HepG2 (cell line): ENCODE data around the gene NFATC2. TPM values are rescaled to one million over a fixed set of nuclear protein-coding genes. Genes with fewer than 3 reads are reported as not detected.

Source experiments
- AHR ChIP-seq: IDR thresholded peaks from 2 replicates; pipeline ENCODE4 v1.6.1; 2018; ENCODE audit warnings: missing genetic modification reagents, missing compliant biosample characterization
- EED ChIP-seq: sonication (generic); formaldehyde crosslinking; IDR thresholded peaks from 2 replicates; pipeline ENCODE4 v1.5.0; 2020; ENCODE audit warnings: mild to moderate bottlenecking, missing genetic modification reagents
- IRF2 ChIP-seq: IDR thresholded peaks from 2 replicates; pipeline ENCODE4 v1.6.1; 2018; ENCODE audit warnings: missing genetic modification reagents, missing compliant biosample characterization
- MAZ ChIP-seq, 2 experiments: sonication (generic) in 1 of 2; formaldehyde crosslinking in 1 of 2; IDR thresholded peaks; 2 replicates each; pipeline versions ENCODE4 v1.5.0 to v1.6.1; 2012 to 2020; ENCODE audit warnings: low read depth in 2 of 2, mild to moderate bottlenecking in 2 of 2, borderline replicate concordance in 1 of 2, improper control_type of control experiment in 1 of 2, low read length in 1 of 2, missing genetic modification reagents in 1 of 2, moderate library complexity in 1 of 2
- MZF1 ChIP-seq: sonication (generic); formaldehyde crosslinking; IDR thresholded peaks from 2 replicates; pipeline ENCODE4 v1.8.1; 2023; ENCODE audit warnings: mild to moderate bottlenecking, missing genetic modification reagents, borderline replicate concordance
- SIX4 ChIP-seq: sonication (generic); formaldehyde crosslinking; IDR thresholded peaks from 2 replicates; pipeline ENCODE4 v1.4.0; 2020; ENCODE audit warnings: missing genetic modification reagents
- SKI ChIP-seq: fragments of 450-650 bp; IDR thresholded peaks from one replicate; pipeline ENCODE4 v1.6.1; 2018; ENCODE audit warnings: mild to moderate bottlenecking; ENCODE audit not compliant: partially characterized antibody
- SOX13 ChIP-seq, 3 experiments: fragments of 450-650 bp in 1 of 3; sonication (generic) in 1 of 3; formaldehyde crosslinking in 1 of 3; IDR thresholded peaks in 2 of 3; conservative IDR thresholded peaks in 1 of 3; 2 replicates each; pipeline versions ENCODE4 v1.5.0 to v1.6.1; 2016 to 2020; ENCODE audit warnings: antibody characterized with exemption in 1 of 3, mild to moderate bottlenecking in 1 of 3, missing compliant biosample characterization in 1 of 3, missing genetic modification reagents in 1 of 3, moderate library complexity in 1 of 3
- SP140L ChIP-seq: sonication (generic); formaldehyde crosslinking; IDR thresholded peaks from 2 replicates; pipeline ENCODE4 v1.4.0; 2020; ENCODE audit warnings: missing genetic modification reagents, borderline replicate concordance
- TARDBP ChIP-seq: sonication (generic); formaldehyde crosslinking; IDR thresholded peaks from 2 replicates; pipeline ENCODE4 v1.8.0; 2022; ENCODE audit warnings: mild to moderate bottlenecking, missing genetic modification reagents
- TBP ChIP-seq: sonication (generic); formaldehyde crosslinking; IDR thresholded peaks from 2 replicates; pipeline ENCODE4 v1.5.0; 2020; ENCODE audit warnings: missing genetic modification reagents
- THAP11 ChIP-seq: IDR thresholded peaks from 2 replicates; pipeline ENCODE4 v1.6.1; 2016; ENCODE audit warnings: missing biosample characterization, missing genetic modification reagents
- XRCC5 ChIP-seq: fragments of 200-400 bp; formaldehyde crosslinking; optimal IDR thresholded peaks from 2 replicates; pipeline ENCODE3; 2017; ENCODE audit warnings: mild to moderate bottlenecking, low read length
- ZKSCAN1 ChIP-seq: fragments of 150-350 bp; IDR thresholded peaks from 2 replicates; pipeline ENCODE4 v1.6.1; 2014; ENCODE audit warnings: low read length
- ZNF446 ChIP-seq: sonication (generic); formaldehyde crosslinking; IDR thresholded peaks from 2 replicates; pipeline ENCODE4 v1.5.0; 2020; ENCODE audit warnings: mild to moderate bottlenecking, missing genetic modification reagents
- ZNF614 ChIP-seq: IDR thresholded peaks from 2 replicates; pipeline ENCODE4 v1.6.1; 2018; ENCODE audit warnings: missing biosample characterization, missing genetic modification reagents, inconsistent platforms, borderline replicate concordance
- ZNF674 ChIP-seq: sonication (generic); formaldehyde crosslinking; IDR thresholded peaks from 2 replicates; pipeline ENCODE4 v1.5.0; 2020; ENCODE audit warnings: low read depth, mild to moderate bottlenecking, missing genetic modification reagents
- ZNF775 ChIP-seq: sonication (generic); formaldehyde crosslinking; IDR thresholded peaks from 2 replicates; pipeline ENCODE4 v1.4.0; 2020; ENCODE audit warnings: missing genetic modification reagents, mild to moderate bottlenecking, moderate library complexity, borderline replicate concordance
- polyA plus RNA-seq, 8 experiments: library from polyadenylated mRNA; depleted of rRNA in 3 of 8; stranded (reverse) in 7 of 8; unstranded in 1 of 8; fragments of >200 nt; fragmentation: Illumina TruSeq in 4 of 8; extraction: Trizol in 4 of 8; gene quantifications; 2 replicates each; pipeline versions ENCODE4 v1.2.1 to v1.2.3, GENCODE V29; 2011 to 2016; ENCODE audit warnings: low read depth in 4 of 8, missing spikeins in 1 of 8, mixed read lengths in 1 of 8; ENCODE audit not compliant: insufficient read depth in 1 of 8
- total RNA-seq, 5 experiments: library from RNA; depleted of rRNA; stranded (reverse); fragments of >200 nt; fragmentation: Illumina TruSeq; extraction: Trizol; gene quantifications; 2 replicates each; pipeline ENCODE4 v1.2.3, GENCODE V29; 2016; ENCODE audit warnings: low read depth in 1 of 5
- TF ChIP-seq, protein P1 (sequence below): sonication (generic); formaldehyde crosslinking; IDR thresholded peaks from 2 replicates; pipeline ENCODE4 v1.4.0; 2020; ENCODE audit warnings: missing genetic modification reagents
- TF ChIP-seq, protein P2 (sequence below): sonication (generic); formaldehyde crosslinking; IDR thresholded peaks from 2 replicates; pipeline ENCODE4 v1.8.0; 2022; ENCODE audit warnings: mild to moderate bottlenecking, missing genetic modification reagents, borderline replicate concordance
- TF ChIP-seq, protein P3 (sequence below): sonication (generic); formaldehyde crosslinking; IDR thresholded peaks from 2 replicates; pipeline ENCODE4 v1.5.0; 2020; ENCODE audit warnings: mild to moderate bottlenecking, missing genetic modification reagents

Gene NFATC2
- total and polyA plus RNA-seq, 2 of the 13 experiments (the other 11 are each of a cell fraction or from before 2014, with no cell fraction given) = 1.9 to 3.3 TPM

DNA sequence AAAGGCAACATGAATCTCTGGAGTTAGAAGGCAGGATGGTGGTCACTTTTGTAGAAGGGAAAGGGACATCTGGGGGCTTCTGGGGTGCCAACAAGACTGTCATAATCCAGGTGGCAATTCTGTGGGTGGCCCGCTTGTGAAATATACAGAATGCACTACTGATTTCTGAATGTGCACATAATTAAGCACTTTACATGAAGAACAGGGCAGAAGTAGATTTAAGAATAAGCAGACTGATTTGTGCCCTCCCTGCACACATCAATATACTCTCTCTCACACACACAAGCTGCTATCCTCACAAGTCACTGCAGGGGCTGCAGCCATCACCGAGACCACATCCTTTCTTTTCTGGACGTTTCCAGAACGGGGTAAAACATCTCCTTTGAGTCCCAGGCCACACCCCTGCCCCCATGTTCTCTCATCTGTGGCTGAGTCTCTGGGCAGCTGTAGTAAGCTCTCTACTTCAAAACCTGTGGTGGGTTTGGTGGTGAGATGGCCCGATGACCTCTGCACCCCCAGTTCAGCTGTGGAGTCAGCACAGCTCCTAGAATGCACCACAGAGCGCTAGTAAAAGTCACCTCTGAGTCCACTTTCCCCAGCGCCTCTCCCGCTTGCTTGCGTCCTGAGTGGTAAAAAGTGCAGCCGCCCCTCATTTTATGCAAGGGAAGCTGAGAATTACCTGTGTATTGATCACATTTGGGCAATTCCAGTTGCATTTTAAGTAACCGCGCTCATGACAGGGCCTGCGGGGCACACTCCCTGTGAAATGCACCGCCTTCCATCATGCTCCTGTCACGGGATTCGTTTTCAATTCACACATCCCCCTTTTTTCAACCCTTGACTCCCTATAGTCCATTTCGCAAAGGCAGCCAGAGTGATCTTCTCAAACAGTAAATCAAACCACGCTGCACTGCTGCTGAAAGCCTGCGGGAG lies 115.5 kb downstream of the NFATC2 start (continued):
- no peak for TF ChIP-seq SIX4 (CRISPR knock-in tag)
- no peak for TF ChIP-seq SP140L (CRISPR knock-in tag)
- no peak for TF ChIP-seq MZF1
- TF ChIP-seq ZNF674 (CRISPR knock-in tag) = no peak
- TF ChIP-seq ZNF446 (CRISPR knock-in tag) = no peak
- TF ChIP-seq MAZ (IDR thresholded peaks at IDR 0.05; ENCODE audit: borderline replicate concordance, low read depth, low read length) = no peak
- no peak for TF ChIP-seq MAZ (CRISPR knock-in tag; IDR thresholded peaks at IDR 0.05; ENCODE audit: low read depth)
- TF ChIP-seq ZKSCAN1 = no peak
- TF ChIP-seq, protein P1, sequence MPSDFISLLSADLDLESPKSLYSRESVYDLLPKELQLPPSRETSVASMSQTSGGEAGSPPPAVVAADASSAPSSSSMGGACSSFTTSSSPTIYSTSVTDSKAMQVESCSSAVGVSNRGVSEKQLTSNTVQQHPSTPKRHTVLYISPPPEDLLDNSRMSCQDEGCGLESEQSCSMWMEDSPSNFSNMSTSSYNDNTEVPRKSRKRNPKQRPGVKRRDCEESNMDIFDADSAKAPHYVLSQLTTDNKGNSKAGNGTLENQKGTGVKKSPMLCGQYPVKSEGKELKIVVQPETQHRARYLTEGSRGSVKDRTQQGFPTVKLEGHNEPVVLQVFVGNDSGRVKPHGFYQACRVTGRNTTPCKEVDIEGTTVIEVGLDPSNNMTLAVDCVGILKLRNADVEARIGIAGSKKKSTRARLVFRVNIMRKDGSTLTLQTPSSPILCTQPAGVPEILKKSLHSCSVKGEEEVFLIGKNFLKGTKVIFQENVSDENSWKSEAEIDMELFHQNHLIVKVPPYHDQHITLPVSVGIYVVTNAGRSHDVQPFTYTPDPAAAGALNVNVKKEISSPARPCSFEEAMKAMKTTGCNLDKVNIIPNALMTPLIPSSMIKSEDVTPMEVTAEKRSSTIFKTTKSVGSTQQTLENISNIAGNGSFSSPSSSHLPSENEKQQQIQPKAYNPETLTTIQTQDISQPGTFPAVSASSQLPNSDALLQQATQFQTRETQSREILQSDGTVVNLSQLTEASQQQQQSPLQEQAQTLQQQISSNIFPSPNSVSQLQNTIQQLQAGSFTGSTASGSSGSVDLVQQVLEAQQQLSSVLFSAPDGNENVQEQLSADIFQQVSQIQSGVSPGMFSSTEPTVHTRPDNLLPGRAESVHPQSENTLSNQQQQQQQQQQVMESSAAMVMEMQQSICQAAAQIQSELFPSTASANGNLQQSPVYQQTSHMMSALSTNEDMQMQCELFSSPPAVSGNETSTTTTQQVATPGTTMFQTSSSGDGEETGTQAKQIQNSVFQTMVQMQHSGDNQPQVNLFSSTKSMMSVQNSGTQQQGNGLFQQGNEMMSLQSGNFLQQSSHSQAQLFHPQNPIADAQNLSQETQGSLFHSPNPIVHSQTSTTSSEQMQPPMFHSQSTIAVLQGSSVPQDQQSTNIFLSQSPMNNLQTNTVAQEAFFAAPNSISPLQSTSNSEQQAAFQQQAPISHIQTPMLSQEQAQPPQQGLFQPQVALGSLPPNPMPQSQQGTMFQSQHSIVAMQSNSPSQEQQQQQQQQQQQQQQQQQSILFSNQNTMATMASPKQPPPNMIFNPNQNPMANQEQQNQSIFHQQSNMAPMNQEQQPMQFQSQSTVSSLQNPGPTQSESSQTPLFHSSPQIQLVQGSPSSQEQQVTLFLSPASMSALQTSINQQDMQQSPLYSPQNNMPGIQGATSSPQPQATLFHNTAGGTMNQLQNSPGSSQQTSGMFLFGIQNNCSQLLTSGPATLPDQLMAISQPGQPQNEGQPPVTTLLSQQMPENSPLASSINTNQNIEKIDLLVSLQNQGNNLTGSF (CRISPR knock-in tag) = no peak
- no peak for TF ChIP-seq TBP
- TF ChIP-seq TARDBP (CRISPR knock-in tag) = no peak
- no peak for TF ChIP-seq SKI
- no peak for TF ChIP-seq SOX13 (IDR thresholded peaks at IDR 0.05)
- TF ChIP-seq SOX13 (CRISPR knock-in tag; conservative IDR thresholded peaks at IDR 0.05 in 1 of 2, IDR thresholded peaks at IDR 0.05 in 1 of 2) = 0 out of 4 replicates have a peak, but pooled peaks of 1 of the 2 experiments have one; percentile 8
- TF ChIP-seq, protein P2, sequence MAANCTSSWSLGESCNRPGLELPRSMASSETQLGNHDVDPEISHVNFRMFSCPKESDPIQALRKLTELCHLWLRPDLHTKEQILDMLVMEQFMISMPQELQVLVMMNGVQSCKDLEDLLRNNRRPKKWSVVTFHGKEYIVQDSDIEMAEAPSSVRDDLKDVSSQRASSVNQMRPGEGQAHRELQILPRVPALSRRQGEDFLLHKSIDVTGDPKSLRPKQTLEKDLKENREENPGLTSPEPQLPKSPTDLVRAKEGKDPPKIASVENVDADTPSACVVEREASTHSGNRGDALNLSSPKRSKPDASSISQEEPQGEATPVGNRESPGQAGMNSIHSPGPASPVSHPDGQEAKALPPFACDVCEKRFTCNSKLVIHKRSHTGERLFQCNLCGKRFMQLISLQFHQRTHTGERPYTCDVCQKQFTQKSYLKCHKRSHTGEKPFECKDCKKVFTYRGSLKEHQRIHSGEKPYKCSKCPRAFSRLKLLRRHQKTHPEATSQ (CRISPR knock-in tag) = no peak
- TF ChIP-seq ZNF614 = no peak
- TF ChIP-seq ZNF775 = no peak
- TF ChIP-seq THAP11 = no peak
- TF ChIP-seq AHR (CRISPR knock-in tag) = 0 out of 2 replicates have a peak, but pooled peaks have one; percentile 29
- peak; percentile 32 for TF ChIP-seq XRCC5
- TF ChIP-seq EED = peak; percentile 74; the same call in 1 of the 2 replicates
- no peak for TF ChIP-seq IRF2
- TF ChIP-seq, protein P3, sequence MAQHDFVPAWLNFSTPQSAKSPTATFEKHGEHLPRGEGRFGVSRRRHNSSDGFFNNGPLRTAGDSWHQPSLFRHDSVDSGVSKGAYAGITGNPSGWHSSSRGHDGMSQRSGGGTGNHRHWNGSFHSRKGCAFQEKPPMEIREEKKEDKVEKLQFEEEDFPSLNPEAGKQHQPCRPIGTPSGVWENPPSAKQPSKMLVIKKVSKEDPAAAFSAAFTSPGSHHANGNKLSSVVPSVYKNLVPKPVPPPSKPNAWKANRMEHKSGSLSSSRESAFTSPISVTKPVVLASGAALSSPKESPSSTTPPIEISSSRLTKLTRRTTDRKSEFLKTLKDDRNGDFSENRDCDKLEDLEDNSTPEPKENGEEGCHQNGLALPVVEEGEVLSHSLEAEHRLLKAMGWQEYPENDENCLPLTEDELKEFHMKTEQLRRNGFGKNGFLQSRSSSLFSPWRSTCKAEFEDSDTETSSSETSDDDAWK (CRISPR knock-in tag) = no peak
